Measurements from ENCODE around the gene DEPDC1. TPM values are rescaled to one million over a fixed set of nuclear protein-coding genes. Genes with fewer than 3 reads are reported as not detected.

Gene DEPDC1
- total RNA-seq, 4 donors from 2014 or later: 0.19 to 2.4 (median 0.44) TPM; not detected in 1

DNA sequence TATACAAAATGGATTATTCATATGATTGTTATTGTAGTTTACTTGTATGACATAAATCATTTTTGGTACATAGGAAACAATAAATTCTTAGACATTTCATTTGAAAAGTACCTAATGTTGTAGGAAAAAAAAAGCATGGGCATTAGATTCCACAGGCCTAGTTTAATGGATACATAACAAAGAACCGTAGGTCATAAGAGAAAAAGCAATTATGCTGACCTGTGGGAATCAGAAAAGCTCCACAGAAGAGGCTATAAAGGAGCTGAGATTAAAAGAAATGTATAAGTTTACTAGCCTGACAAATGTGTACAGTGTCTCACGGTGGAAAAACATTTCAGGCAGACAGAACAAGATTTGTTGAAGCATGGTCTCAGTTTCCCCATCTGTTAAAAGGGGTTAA lies 3.7 kb downstream of the DEPDC1 start:
- TF ChIP-seq, protein P1, sequence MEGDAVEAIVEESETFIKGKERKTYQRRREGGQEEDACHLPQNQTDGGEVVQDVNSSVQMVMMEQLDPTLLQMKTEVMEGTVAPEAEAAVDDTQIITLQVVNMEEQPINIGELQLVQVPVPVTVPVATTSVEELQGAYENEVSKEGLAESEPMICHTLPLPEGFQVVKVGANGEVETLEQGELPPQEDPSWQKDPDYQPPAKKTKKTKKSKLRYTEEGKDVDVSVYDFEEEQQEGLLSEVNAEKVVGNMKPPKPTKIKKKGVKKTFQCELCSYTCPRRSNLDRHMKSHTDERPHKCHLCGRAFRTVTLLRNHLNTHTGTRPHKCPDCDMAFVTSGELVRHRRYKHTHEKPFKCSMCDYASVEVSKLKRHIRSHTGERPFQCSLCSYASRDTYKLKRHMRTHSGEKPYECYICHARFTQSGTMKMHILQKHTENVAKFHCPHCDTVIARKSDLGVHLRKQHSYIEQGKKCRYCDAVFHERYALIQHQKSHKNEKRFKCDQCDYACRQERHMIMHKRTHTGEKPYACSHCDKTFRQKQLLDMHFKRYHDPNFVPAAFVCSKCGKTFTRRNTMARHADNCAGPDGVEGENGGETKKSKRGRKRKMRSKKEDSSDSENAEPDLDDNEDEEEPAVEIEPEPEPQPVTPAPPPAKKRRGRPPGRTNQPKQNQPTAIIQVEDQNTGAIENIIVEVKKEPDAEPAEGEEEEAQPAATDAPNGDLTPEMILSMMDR (IDR thresholded peaks at IDR 0.05; ENCODE audit: low read depth): no peak

DNA sequence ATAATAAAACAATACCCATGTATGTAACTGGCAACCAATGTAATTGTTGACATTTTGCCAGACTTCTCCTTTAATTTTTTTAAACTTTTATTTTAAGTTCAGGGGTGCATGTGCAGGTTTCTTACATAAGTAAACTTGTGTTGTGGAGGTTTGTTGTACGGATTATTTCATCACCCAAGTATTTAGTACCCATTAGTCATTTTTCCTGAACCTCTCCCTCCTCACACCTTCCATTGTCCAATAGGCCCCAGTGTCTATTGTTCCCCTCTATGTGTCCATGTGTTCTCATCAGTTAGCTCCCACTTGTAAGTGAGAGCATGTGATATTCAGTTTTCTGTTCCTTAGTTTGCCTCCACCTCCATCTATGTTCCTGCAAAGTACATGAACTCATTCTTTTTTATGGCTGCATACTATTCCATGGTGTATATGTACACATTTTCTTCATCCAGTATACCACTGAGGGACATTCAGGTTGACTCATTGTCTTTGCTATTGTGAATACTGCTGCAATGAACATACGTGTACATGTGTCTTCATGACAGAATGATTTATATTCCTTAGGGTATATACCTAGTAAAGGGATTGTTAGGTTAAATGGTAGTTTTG lies 6.7 kb downstream of the DEPDC1 start:
- TF ChIP-seq, protein P1 (IDR thresholded peaks at IDR 0.05; ENCODE audit: low read depth): no peak

DNA sequence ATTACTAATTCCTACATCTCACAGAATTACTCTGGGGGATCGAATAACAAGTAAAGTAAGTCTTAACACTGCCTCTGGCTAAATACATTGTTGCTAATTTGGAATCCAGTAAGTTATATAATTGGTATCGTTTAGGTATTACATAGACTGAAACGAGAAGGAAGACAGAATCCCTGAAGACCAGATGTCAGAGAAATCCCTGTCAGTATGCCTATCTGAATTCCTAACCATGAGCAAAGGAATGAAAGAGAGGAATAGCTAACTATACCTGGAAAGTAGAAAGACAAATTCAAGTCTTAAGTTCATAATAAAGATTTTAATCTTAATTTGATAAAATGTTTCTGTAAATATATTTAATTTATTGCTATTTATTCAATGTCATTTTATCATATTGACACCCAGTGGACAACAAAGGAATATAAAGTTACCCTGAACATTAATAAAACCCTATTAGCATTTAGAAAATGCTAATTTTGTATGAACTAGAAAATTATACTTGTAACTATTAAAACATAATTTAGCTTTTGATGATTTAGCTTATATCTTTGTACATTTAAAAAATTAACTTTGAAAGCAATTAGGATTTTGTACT lies 11.4 kb downstream of the DEPDC1 start:
- TF ChIP-seq, protein P1 (IDR thresholded peaks at IDR 0.05; ENCODE audit: low read depth): no peak

DNA sequence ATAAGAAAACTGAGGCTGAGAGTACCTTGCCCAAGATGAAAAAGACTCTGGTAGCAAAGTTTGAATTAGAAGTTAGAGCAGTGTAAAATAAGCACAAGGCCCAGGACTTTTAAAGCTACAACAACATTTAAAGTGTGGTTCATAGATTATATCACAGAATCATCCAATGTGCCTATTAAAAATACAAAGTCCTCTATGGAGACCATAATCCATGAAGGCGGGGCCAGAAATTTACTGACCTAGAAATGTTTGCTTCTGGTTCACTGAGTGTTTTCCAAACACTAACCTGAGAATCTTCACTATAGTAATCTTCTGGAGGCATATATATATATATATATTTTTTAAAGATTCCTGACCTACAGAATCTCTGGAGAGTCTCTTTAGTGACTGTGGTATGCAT lies 12.3 kb downstream of the DEPDC1 start:
- TF ChIP-seq, protein P1 (IDR thresholded peaks at IDR 0.05; ENCODE audit: low read depth): no peak

DNA sequence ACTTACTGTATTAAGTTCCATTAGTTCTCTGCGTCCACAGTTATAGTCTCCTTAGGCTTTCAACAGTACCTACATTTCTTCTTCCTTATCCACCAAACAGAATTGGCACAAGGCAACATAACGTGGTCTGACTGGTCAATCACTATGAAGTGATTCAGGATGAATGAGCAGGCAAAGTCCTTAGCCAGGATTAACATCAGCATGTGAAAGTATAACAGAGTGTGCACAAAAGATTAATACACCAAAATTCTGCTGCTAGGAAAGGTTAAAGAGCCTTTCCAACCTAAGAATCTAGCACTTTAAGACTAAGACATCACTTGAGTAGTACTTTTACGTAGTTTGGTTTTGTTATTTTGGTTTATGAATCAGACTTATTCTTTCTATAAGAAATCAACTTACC lies 15.8 kb downstream of the DEPDC1 start:
- TF ChIP-seq, protein P1 (IDR thresholded peaks at IDR 0.05; ENCODE audit: low read depth): no peak

DNA sequence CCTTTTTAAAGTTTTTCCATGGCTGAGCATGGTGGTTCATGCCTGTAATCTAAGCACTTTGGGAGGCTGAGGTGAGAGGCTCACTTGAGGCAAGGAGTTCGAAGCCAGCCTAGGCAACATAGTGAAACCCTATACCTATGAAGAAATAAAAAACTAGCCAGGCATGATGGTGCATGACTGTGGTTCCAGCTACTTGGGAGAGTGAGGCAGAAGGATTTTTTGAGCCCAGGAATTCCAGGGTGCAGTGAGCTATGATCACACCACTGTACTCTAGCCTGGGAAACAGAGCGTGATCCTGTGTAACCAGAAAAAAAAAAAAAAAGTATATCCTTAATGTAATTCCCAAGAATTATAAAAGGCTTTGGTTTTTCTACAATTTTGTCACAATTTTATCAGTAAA lies 17.4 kb downstream of the DEPDC1 start:
- TF ChIP-seq, protein P1 (IDR thresholded peaks at IDR 0.05; ENCODE audit: low read depth): no peak

DNA sequence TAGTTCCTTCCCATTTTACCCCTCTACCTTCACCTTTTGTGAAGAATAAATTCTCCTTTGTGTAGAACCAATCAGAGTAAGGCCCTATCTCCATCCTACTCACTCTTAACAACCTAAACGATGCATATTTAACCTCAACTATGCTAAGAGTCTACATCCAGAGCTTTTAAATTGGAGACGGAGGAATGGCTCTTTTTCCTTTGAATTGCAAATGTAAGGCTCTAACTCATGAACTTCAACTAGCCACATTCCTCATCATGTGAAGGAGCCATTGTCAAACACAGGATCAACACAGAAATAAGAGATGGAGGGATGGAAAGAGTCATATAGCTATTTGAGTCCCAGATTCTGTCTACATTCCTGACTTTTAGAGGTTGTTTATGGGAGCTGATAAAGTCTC lies 18.2 kb downstream of the DEPDC1 start:
- TF ChIP-seq, protein P1 (IDR thresholded peaks at IDR 0.05; ENCODE audit: low read depth): no peak

Data from subcutaneous adipose tissue (tissue), 4 donors.